ENCODE measurements around the gene TPI1.
"Not testable (repeated sequence)": the region's sequence is repeated elsewhere in the genome, so short reads cannot be mapped to it uniquely, and the experiment has no call there.

The TPI1 gene

DNA sequence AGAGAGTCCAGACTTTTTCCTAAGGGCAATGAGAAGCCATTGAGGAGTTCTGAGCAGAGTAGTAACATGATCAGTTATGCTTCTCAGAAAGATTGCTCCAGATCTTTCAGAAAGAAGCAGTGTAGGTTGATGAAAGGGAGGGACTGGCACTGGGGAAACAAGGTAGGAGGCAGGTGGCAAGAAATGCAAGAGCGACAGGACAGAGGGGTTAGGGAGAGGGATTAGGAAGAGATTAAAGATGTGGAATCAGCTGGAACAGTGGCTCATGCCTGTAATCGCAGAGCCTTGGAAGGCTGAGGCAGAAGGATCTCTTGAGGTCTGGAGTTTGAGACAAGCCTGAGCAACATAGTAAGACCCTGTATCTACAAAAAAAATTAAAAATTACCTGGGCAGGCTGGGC is 19.7 kb upstream of the TPI1 start:
- DNase-seq (ENCODE audit: low read depth, low spot score): no peak

GRCh38 chr12:6849427-6849826 is 17.9 kb upstream of the TPI1 start:
- DNase-seq (ENCODE audit: low read depth, low spot score): no peak

DNA sequence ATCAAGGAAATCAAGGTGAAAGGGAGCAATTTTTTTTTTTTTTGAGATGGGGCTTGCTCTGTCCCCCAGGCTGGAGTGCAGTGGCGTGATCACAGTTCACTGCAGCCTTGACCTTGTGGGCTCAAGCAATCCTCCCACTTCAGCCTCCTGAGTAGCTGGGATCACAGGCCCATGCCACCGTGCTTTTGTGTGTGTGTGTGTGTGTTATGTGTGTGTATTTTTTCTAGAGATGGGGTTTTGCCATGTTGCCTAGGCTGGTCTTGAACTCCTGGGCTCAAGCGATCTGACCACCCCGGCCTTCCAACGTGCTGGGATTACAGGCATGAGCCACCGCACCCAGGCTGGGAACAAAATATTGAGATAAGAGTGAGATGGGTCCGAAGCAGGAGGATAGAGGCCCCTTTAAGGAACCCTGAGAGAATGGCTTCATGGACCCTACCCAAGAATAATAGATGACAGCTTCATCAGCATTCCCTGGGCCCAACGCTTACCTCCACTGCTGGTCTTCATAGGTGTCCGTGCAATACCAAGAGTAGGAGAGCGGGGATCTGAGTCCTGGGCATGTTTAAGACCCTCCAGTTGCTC is 17.3 kb upstream of the TPI1 start:
- no peak for DNase-seq (ENCODE audit: low read depth, low spot score)

DNA sequence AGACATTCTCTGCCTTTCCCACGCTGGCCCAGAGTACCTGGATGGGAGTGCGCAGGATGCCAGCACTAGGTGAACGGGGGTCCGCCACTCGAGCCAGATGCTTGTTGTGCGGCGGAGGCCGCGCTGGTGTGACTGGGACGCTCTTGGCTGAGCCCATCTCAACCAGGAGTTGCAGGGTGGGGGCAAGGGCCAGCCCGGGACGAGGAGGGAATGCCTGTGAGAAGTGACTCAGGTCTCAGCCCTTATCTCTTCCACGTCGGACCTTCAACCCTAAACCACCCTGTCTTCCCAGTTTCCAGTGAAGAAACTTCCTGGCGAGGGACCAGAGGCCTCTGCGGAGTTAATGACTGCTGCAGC is 16.6 kb upstream of the TPI1 start:
- no peak for DNase-seq (ENCODE audit: low read depth, low spot score)

GRCh38 chr12:6851153-6851920 is 16.0 kb upstream of the TPI1 start, which contains the start of gene CDCA3:
TSS of gene CDCA3 (minus strand) at chr12:6851286. CDS start at chr12:6850952, 334 bp downstream.
- peak; percentile 98 for DNase-seq (ENCODE audit: low read depth, low spot score)

- peak; percentile 100 for DNase-seq (ENCODE audit: low read depth, low spot score)
Observed at GRCh38 chr12:6851921-6852650, 15.2 kb upstream of the TPI1 start, which contains the start of gene USP5. TSS of gene USP5 (plus strand) at chr12:6852150. CDS start at chr12:6852180, 30 bp downstream.

DNA sequence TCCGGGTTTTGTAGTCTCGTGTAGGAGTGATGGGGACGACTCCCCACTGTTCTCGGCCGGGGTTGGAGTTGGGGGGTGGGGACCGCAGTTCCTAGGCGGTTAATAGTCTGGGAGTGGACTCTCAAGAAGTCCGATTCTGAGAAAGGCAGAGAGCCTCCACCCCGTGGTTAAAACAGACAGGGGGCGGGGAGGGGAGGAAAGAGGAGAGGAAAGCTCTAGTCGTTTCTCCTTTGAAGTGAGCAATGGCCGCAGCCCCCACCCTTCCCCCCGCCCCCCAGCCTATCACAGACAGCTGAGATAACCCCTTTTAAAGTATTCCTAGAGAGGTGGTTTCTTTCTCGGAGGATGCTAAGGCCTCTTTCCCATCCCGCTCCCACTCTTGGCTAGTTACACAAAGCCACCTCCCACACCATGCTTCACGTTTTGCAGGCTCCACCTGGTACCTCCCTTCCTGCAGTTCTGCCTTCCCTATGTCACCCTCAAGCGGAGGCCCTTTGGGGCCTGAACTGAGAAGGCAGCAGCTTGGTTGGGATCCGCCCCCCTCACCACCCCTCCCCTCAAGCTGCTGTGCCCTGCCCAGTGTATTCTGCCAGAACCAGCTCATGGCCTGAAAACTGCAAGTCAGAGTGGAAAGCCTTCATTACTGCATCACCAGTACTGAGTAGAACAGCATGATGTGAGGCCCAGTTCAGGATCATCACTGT is 14.5 kb upstream of the TPI1 start:
- DNase-seq (ENCODE audit: low read depth, low spot score): no peak

- no peak for DNase-seq (ENCODE audit: low read depth, low spot score)
Observed at GRCh38 chr12:6853626-6854025, 13.7 kb upstream of the TPI1 start.

- no peak for DNase-seq (ENCODE audit: low read depth, low spot score)
Observed at GRCh38 chr12:6854036-6854435, 13.3 kb upstream of the TPI1 start.

GRCh38 chr12:6855322-6855721 is 12.0 kb upstream of the TPI1 start:
- DNase-seq (ENCODE audit: low read depth, low spot score): no peak

GRCh38 chr12:6858799-6859198 is 8.5 kb upstream of the TPI1 start:
- DNase-seq (ENCODE audit: low read depth, low spot score): no peak

GRCh38 chr12:6860116-6860515 is 7.2 kb upstream of the TPI1 start:
- DNase-seq (ENCODE audit: low read depth, low spot score): no peak

DNA sequence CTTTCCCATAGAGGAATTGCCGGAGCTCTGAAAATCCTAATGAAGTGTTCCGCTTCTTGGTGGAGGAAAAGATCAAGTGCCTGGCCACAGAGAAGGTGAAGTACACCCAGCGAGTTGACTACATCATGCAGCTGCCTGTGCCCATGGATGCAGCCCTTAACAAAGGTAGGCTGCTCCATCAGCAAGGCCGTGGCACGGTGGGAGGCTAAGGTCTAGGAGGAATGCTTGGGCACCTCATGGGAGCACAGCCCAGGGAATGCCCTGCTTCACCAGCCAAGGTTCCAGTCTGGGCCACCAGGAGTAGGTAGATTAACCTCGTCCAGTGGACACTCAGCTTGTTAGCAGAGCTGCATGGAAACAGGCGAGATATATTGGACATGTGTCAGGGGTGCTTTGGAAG is 6.4 kb upstream of the TPI1 start:
- no peak for DNase-seq (ENCODE audit: low read depth, low spot score)

- DNase-seq (ENCODE audit: low read depth, low spot score): no peak
Observed at GRCh38 chr12:6861391-6861790, 5.9 kb upstream of the TPI1 start.

GRCh38 chr12:6863033-6863432 is 4.3 kb upstream of the TPI1 start:
- no peak for DNase-seq (ENCODE audit: low read depth, low spot score)

GRCh38 chr12:6863586-6864321 is 3.6 kb upstream of the TPI1 start:
- no peak for DNase-seq (ENCODE audit: low read depth, low spot score)

DNA sequence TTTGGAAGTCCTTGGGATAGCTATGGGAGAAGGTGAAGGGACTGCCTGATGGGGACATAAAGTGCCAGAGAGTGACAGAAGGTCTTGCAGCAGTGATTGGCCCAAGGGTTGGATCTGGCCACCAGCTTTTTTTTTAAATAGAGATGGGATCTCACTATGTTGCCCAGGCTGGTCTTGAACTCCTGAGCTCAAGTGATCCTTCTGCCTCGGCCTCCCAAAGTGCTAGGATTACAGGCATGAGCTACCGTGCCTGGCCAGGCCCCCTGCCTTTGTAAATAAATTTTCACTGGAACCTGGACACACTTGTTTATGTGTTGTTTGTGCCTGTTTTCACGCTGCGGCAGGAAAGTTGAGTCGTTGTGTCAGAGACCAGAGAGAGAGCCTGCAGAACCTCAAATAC is 2.0 kb upstream of the TPI1 start:
- DNase-seq (ENCODE audit: low read depth, low spot score): not testable (repeated sequence)

DNA sequence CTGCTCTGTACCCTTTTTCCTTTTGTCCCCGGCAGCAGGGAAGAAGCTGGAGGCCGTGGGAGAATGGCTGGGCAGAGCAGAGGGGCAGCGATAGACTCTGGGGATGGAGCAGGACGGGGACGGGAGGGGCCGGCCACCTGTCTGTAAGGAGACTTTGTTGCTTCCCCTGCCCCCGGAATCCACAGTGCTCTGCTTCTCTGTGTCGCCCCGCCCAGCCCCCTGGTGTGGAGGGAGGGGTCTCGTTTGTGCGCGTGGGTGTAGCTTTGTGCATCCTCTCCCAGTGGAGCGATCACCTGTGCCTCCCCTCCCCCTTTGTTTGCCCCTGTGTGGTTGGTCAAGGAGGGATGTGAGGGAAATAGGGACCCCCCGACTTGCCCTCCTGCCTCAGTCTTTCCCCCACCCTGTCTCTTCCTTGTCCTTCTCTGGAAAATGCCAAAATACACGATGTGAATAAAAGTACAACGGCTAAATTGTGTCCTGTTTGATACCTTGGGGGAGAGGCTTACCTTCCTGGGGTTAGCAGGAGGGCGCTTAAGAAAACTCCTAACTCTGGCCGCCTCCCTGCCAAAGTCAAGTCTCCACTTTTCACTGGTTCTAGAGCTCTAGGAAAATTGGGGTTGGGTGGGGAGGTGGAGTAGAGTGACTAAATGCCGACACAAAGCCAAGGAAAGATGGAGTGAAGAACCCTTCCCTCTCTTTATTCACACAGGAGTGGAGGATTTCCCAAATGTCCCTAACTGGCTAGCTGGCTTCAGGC is 990 bp upstream of the TPI1 start:
- no peak for DNase-seq (ENCODE audit: low read depth, low spot score)

DNA sequence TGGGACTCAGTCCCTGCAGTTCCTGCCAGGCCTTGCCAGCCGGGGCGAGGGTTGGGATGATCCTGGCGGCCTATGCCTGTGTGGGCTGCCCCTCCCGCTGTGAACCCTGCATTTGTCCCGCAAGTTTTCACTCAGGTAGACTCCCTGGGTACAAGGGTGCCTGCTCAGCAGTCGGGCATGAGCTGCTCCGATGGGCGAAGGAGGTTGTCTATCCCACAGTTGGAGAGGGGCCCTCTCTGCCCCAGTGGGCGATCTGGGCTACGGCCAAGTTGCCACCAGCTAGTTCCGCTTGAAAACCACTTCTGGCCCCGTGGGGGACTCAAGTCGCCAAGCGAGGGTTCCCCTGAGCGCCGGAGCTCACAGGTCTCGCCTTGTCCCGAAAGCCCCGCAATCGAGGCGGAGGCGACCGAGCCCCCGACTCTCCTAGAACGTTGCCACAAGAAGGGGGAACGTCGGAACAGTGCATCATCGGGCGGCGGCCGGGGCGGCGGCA is 365 bp upstream of the TPI1 start:
- no peak for DNase-seq (ENCODE audit: low read depth, low spot score)

- DNase-seq (ENCODE audit: low read depth, low spot score): no peak
Observed at GRCh38 chr12:6868211-6869048, 1.1 kb downstream of the TPI1 start.
